Glomerular endothelial cell (primary cell): ENCODE results near the gene JAGN1. TPM values are rescaled to one million over a fixed set of nuclear protein-coding genes. Genes with fewer than 3 reads are reported as not detected.
"Not testable (repeated sequence)": the region's sequence is repeated elsewhere in the genome, so short reads cannot be mapped to it uniquely, and the experiment has no call there.

ENCODE experiments used
- DNase-seq: peaks from one replicate; pipeline ENCODE4 v3.0.0-alpha.2; 2011; ENCODE audit warnings: low read depth, low spot score; ENCODE audit errors: extremely low read depth
- total RNA-seq: library from RNA; depleted of rRNA; stranded (reverse); fragments of >200 nt; gene quantifications from 2 replicates; pipeline ENCODE4 v1.2.3, GENCODE V29; 2015

Gene JAGN1
- total RNA-seq, 1 donor from 2014 or later, result 31.1 TPM

GRCh38 chr3:9866639-9867038, 23.8 kb upstream of the JAGN1 start:
- no peak for DNase-seq

- DNase-seq, result no peak
These were observed 23.3 kb upstream of the JAGN1 start for GRCh38 chr3:9867106-9867505.

GRCh38 chr3:9869955-9870354, 20.5 kb upstream of the JAGN1 start:
- DNase-seq, result no peak

- no peak for DNase-seq
These were observed 19.4 kb upstream of the JAGN1 start for GRCh38 chr3:9870978-9871377.

- not testable (repeated sequence) for DNase-seq
These were observed 18.3 kb upstream of the JAGN1 start for GRCh38 chr3:9872067-9872466.

- DNase-seq, result no peak
These were observed 15.0 kb upstream of the JAGN1 start for GRCh38 chr3:9875448-9875847.

GRCh38 chr3:9876255-9876654, 14.2 kb upstream of the JAGN1 start:
- DNase-seq, result not testable (repeated sequence)

GRCh38 chr3:9876991-9877390, 13.4 kb upstream of the JAGN1 start:
- DNase-seq, result no peak

GRCh38 chr3:9878700-9879099, 11.7 kb upstream of the JAGN1 start:
- no peak for DNase-seq

GRCh38 chr3:9879830-9880549, 10.4 kb upstream of the JAGN1 start, which contains the start of gene CIDEC:
Gene CIDEC (minus strand): TSS chr3:9880253. CDS start chr3:9878486, 1,767 bp downstream.
- no peak for DNase-seq

GRCh38 chr3:9881441-9881840, 9.0 kb upstream of the JAGN1 start:
- DNase-seq, result no peak

GRCh38 chr3:9883706-9884554, 6.5 kb upstream of the JAGN1 start:
- no peak for DNase-seq

- no peak for DNase-seq
These were observed 5.8 kb upstream of the JAGN1 start for GRCh38 chr3:9884555-9885165.

- DNase-seq, result no peak
These were observed 4.1 kb upstream of the JAGN1 start for GRCh38 chr3:9886328-9886727.

GRCh38 chr3:9887480-9887879, 2.9 kb upstream of the JAGN1 start:
- no peak for DNase-seq

GRCh38 chr3:9888540-9888939, 1.9 kb upstream of the JAGN1 start:
- no peak for DNase-seq

GRCh38 chr3:9889405-9889804, 1.0 kb upstream of the JAGN1 start:
- no peak for DNase-seq

- DNase-seq, result no peak
These were observed 737 bp downstream of the JAGN1 start for GRCh38 chr3:9891072-9891622.

GRCh38 chr3:9893739-9894138, 3.3 kb downstream of the JAGN1 start:
- DNase-seq, result no peak

- DNase-seq, result not testable (repeated sequence)
These were observed 5.3 kb downstream of the JAGN1 start for GRCh38 chr3:9895715-9896114.

- DNase-seq, result not testable (repeated sequence)
These were observed 6.5 kb downstream of the JAGN1 start for GRCh38 chr3:9896755-9897407.
